HepG2 (cell line): ENCODE results near the gene MBOAT7.

ENCODE experiments used
- CTCF ChIP-seq: sonication (generic); formaldehyde crosslinking; IDR thresholded peaks from 2 replicates; pipeline ENCODE4 v1.5.0; 2020; ENCODE audit warnings: mild to moderate bottlenecking, missing genetic modification reagents, moderate library complexity
- EZH2 ChIP-seq: conservative IDR thresholded peaks from 2 replicates; pipeline ENCODE4 v1.6.1; 2012; ENCODE audit warnings: mild to moderate bottlenecking, low read depth, low read length, moderate library complexity
- POLR2AphosphoS2 ChIP-seq: IDR thresholded peaks from 2 replicates; pipeline ENCODE4 v1.6.1; 2011; ENCODE audit warnings: low read depth, low read length, improper control_type of control experiment
- RAD21 ChIP-seq: fragments of 450-650 bp; formaldehyde crosslinking; IDR thresholded peaks from 2 replicates; pipeline ENCODE4 v1.5.0; 2020; ENCODE audit warnings: mild to moderate bottlenecking
- RXRA ChIP-seq: sonication (generic); formaldehyde crosslinking; IDR thresholded peaks from 2 replicates; pipeline ENCODE4 v1.5.1; 2020; ENCODE audit warnings: missing genetic modification reagents
- ZIK1 ChIP-seq: sonication (generic); formaldehyde crosslinking; IDR thresholded peaks from 2 replicates; pipeline ENCODE4 v1.5.0; 2020; ENCODE audit warnings: mild to moderate bottlenecking, low read depth, missing genetic modification reagents, borderline replicate concordance
- ZNF383 ChIP-seq: sonication (generic); formaldehyde crosslinking; IDR thresholded peaks from 2 replicates; pipeline ENCODE4 v1.4.0; 2020; ENCODE audit warnings: missing genetic modification reagents, mild to moderate bottlenecking, borderline replicate concordance
- ZNF407 ChIP-seq: sonication (generic); formaldehyde crosslinking; IDR thresholded peaks from one replicate; pipeline ENCODE4 v1.5.1; 2020; ENCODE audit warnings: mild to moderate bottlenecking, missing genetic modification reagents; ENCODE audit errors: not compliant biosample characterization

- TF ChIP-seq RAD21 (CRISPR knock-in tag) (no peak), CTCF (CRISPR knock-in tag) (no peak), ZNF407 (CRISPR knock-in tag) (no peak), EZH2 (no peak), POLR2AphosphoS2 (no peak), ZIK1 (no peak), RXRA (CRISPR knock-in tag) (no peak), ZNF383 (no peak)
Observed at GRCh38 chr19:54201980-54202379, 12.6 kb upstream of the MBOAT7 start.
